GM10847 (cell line): ENCODE data around the gene IFNB1.

ENCODE experiments used
- POLR2A ChIP-seq: IDR thresholded peaks from 2 replicates; pipeline ENCODE4 v1.6.1; 2011; ENCODE audit not compliant: insufficient read length; ENCODE audit errors: extremely low read depth

Gene IFNB1

DNA sequence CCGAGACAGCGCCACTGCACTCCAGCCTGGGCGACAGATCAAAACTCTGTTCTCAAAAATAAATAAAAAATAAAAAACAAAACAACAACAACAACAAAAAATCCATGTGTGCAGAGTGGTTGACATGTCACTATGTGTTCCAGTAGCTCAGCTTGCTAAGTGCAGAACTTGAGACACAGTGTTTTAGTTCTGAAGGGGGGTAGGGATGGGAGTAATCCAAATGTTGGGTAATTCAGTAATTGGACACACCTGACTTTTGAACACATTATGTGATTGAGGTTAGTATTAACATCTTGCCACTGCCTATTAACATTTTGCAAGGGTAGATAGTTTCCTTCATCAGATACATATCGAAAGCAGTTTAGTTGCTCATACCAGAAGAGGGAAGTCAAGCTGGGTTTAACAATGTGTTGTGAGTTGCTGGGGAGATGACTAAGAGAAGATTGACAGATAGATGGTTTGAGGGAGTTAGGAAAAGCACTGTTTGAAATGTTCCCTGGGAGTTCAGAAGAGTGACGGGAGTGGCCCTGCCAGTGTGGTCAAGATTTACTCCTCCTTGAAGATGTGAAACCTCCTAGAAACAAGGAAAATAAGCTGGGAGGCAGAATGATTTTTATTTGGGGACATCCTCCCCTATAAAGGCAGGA, 47.2 kb downstream of the IFNB1 start:
- TF ChIP-seq POLR2A, result no peak

GRCh38 chr9:21029661-21030060, 48.1 kb downstream of the IFNB1 start:
- TF ChIP-seq POLR2A, result no peak

DNA sequence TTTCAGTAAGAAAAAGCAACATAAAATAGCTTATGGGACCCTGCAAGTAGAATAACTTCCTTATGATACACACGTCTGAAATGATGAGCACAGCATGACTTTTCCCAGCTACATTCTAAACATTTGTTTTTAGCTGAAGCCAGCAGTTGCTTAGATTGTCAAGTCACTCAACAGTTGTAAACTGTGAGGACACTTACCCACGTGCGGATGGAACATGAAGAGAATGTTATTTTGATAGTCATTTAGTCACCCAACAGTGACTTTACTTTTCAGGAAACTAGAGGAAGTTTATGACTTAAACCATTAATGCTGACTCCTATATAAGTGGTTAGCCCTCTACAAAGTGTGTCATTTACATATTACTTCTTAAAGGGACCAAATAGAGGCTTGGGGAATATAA, 49.3 kb downstream of the IFNB1 start:
- no peak for TF ChIP-seq POLR2A

- no peak for TF ChIP-seq POLR2A
Observed at GRCh38 chr9:21027295-21027694, 50.4 kb downstream of the IFNB1 start.
